OCI-LY7 (cell line): ENCODE measurements around the gene FBXL17. TPM values are rescaled to one million over a fixed set of nuclear protein-coding genes. Genes with fewer than 3 reads are reported as not detected.

Source experiments
- BruUV-seq: library from RNA; stranded (reverse); fragments of 400-500 nt; replicated peaks from 2 replicates; lab custom pipeline; 2021; lab: Mats Ljungman, UMichigan
- CTCF ChIA-PET: fragments of 300-600 bp; sonication (Branson Sonifier 250); formaldehyde crosslinking; loops from one replicate; lab custom pipeline; 2022; ENCODE audit warnings: antibody characterized with exemption; ENCODE audit not compliant: unreplicated experiment; lab: Charles Lee
- POLR2A ChIA-PET: fragments of 300-600 bp; sonication (Branson Sonifier 250); formaldehyde crosslinking; loops from one replicate; lab custom pipeline; 2022; ENCODE audit warnings: antibody characterized with exemption; lab: Charles Lee
- DNase-seq: peaks from one replicate; pipeline ENCODE4 v3.0.0-alpha.2; 2015; ENCODE audit warnings: low spot score
- H2AFZ ChIP-seq: fragments of 200-600 bp; sonication (generic), shearing (Covaris generic); 2 replicates; pipeline ENCODE4 v1.6.1; 2014; ENCODE audit warnings: mild to moderate bottlenecking, antibody characterized with exemption, low read length, moderate library complexity
- H3K27ac ChIP-seq: fragments of 200-600 bp; sonication (generic); 2 replicates; pipeline ENCODE4 v1.5.1; 2014; ENCODE audit warnings: mixed run types, low read depth, mild to moderate bottlenecking, moderate library complexity, low read length, inconsistent platforms; ENCODE audit not compliant: poor library complexity, severe bottlenecking
- H3K36me3 ChIP-seq: fragments of 200-600 bp; sonication (generic); 2 replicates; pipeline ENCODE4 v1.6.1; 2014; ENCODE audit warnings: mild to moderate bottlenecking, antibody characterized with exemption, low read length, moderate library complexity, mixed read lengths; ENCODE audit not compliant: insufficient read depth
- H3K4me1 ChIP-seq: fragments of 200-600 bp; sonication (generic); 2 replicates; pipeline ENCODE4 v1.5.1; 2014; ENCODE audit warnings: mild to moderate bottlenecking, low read length; ENCODE audit not compliant: insufficient read depth, poor library complexity, severe bottlenecking
- H3K4me2 ChIP-seq: fragments of 200-600 bp; sonication (generic); 2 replicates; pipeline ENCODE4 v1.6.1; 2014; ENCODE audit warnings: mild to moderate bottlenecking, low read length
- H3K4me3 ChIP-seq: fragments of 200-600 bp; sonication (generic); 2 replicates; pipeline ENCODE4 v1.5.1; 2014; ENCODE audit warnings: mild to moderate bottlenecking, low read depth, low read length; ENCODE audit not compliant: poor library complexity, severe bottlenecking
- H3K79me2 ChIP-seq: fragments of 200-600 bp; sonication (generic); 2 replicates; pipeline ENCODE4 v1.6.1; 2016; ENCODE audit warnings: low read depth, mild to moderate bottlenecking, low read length, moderate library complexity, mixed read lengths; ENCODE audit not compliant: insufficient read depth
- H3K9me2 ChIP-seq: fragments of 200-600 bp; sonication (generic); 2 replicates; pipeline ENCODE4 v1.6.1; 2016; ENCODE audit warnings: mild to moderate bottlenecking, low read length, mixed read lengths; ENCODE audit not compliant: insufficient read depth
- H3K9me3 ChIP-seq: fragments of 200-600 bp; sonication (generic); 2 replicates; pipeline ENCODE4 v1.6.1; 2014; ENCODE audit warnings: mild to moderate bottlenecking, mixed run types, low read length, mixed read lengths
- H4K20me1 ChIP-seq: fragments of 200-600 bp; sonication (generic); 2 replicates; pipeline ENCODE4 v1.6.1; 2014; ENCODE audit warnings: mild to moderate bottlenecking, antibody characterized with exemption, low read length, moderate library complexity, mixed read lengths; ENCODE audit not compliant: insufficient read depth
- EZH2phosphoT487 ChIP-seq: fragments of 200-600 bp; sonication (generic); IDR thresholded peaks from 2 replicates; pipeline ENCODE4 v1.6.1; 2018; ENCODE audit warnings: low read depth, borderline replicate concordance, mild to moderate bottlenecking, mixed run types, antibody characterized with exemption, low read length, moderate library complexity, mixed read lengths
- intact Hi-C: fragments of 100-400 bp; cut with micrococcal nuclease; formaldehyde crosslinking; loops from one replicate; pipeline ENCODE4 v1.10.0; 2022; ENCODE audit not compliant: unreplicated experiment
- total RNA-seq, 2 experiments: library from RNA; depleted of rRNA in 1 of 2; stranded (reverse); fragments of >200 nt in 1 of 2; shearing (Covaris generic) in 1 of 2; gene quantifications; 2 replicates each; pipeline ENCODE4 v1.2.3, GENCODE V29; 2014 to 2022
- TF ChIP-seq, protein P1 (sequence below): fragments of 200-600 bp; sonication (generic); conservative IDR thresholded peaks from 2 replicates; pipeline ENCODE4 v1.5.1; 2014; ENCODE audit warnings: mild to moderate bottlenecking, antibody characterized with exemption, low read length, moderate library complexity, mixed read lengths

Gene FBXL17
- total RNA-seq, 2 experiments from 2014 or later, result 10.2 to 21.6 TPM

DNA sequence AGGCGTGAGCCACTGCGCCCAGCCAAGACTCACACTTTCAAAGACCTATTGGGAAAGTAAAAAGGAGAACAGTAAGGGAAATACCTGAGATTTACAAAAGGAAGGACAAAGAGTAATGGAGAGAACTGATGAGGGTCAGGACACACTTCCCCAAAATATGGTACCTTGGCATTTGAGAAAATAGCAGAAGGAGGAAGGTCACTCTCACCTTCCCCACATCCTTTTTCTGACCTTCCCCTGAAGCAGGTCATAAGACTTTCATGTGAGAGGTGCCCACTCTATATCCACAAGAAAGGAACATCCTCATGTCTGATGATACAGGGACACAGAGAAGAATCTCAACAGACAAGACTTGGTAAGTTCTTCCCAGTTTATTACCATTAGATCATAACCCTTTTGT, 272.8 kb downstream of the FBXL17 start:
- intact Hi-C loops, result no loop called here
- Histone ChIP-seq H3K9me3 (no peaks in the 10 kb centered on the region), H3K4me1 (no peaks in the 10 kb centered on the region), H3K27ac (no peak overlapping the region), H3K36me3 (no peaks in the 10 kb centered on the region), H3K4me3 (no peak overlapping the region), H4K20me1 (no peaks in the 10 kb centered on the region), H2AFZ (no peak overlapping the region), H3K9me2 (no peaks in the 10 kb centered on the region), H3K4me2 (no peak overlapping the region), H3K79me2 (no peaks in the 10 kb centered on the region)
- TF ChIP-seq, protein P1, sequence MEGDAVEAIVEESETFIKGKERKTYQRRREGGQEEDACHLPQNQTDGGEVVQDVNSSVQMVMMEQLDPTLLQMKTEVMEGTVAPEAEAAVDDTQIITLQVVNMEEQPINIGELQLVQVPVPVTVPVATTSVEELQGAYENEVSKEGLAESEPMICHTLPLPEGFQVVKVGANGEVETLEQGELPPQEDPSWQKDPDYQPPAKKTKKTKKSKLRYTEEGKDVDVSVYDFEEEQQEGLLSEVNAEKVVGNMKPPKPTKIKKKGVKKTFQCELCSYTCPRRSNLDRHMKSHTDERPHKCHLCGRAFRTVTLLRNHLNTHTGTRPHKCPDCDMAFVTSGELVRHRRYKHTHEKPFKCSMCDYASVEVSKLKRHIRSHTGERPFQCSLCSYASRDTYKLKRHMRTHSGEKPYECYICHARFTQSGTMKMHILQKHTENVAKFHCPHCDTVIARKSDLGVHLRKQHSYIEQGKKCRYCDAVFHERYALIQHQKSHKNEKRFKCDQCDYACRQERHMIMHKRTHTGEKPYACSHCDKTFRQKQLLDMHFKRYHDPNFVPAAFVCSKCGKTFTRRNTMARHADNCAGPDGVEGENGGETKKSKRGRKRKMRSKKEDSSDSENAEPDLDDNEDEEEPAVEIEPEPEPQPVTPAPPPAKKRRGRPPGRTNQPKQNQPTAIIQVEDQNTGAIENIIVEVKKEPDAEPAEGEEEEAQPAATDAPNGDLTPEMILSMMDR, result no peak
- POLR2A ChIA-PET, result no interaction called here
- CTCF ChIA-PET, result no interaction called here
- no peak for DNase-seq
- no TSS peak for BruUV-seq

DNA sequence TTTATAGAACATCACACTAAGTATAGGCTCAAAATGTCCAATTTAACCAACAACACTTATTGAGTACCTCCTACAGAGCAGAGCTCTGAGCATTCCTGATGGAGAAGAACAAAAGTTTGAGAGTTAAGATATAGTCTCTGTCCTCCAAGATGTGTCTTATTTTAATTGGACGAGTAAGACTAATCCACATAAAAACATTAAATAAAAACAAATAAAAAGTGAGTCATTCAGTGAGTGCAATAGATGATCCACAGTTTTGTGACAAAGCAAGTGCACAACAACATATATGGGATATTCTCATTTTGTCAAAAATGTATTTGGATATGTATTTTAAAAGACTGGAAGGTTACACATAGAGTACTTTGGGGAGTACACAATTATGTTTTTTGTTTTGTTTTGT, 277.4 kb downstream of the FBXL17 start:
- Histone ChIP-seq H3K9me2 (no peaks in the 10 kb centered on the region), H4K20me1 (no peaks in the 10 kb centered on the region), H3K27ac (no peak overlapping the region), H2AFZ (no peak overlapping the region), H3K4me2 (no peak overlapping the region), H3K4me1 (no peaks in the 10 kb centered on the region), H3K9me3 (no peaks in the 10 kb centered on the region), H3K79me2 (no peaks in the 10 kb centered on the region), H3K36me3 (no peaks in the 10 kb centered on the region), H3K4me3 (no peak overlapping the region)
- TF ChIP-seq EZH2phosphoT487, result no peak
- TF ChIP-seq, protein P1, result no peak
- CTCF ChIA-PET, result no interaction called here
- no peak for DNase-seq
- no TSS peak for BruUV-seq
- POLR2A ChIA-PET, result no interaction called here
- intact Hi-C loops, result no loop called here

DNA sequence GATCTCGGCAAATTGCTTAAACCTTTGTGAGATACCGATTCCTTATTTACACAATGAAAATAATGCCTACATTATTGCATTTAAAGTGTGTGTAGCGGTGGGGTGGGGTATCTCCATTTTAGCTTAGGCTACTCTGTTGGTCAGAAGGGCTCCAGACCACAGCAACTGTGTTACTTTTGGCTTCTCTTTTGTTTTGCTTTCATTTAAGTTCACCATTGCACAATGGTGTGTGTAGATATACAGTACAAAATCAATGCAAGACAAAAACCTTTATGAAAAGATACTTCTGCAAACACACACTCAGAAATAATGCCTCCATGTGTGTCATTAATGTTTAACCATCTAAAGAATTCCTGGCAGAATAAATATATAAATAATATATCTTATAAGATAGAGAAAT, 279.4 kb downstream of the FBXL17 start:
- no peak overlapping the region for H2AFZ ChIP-seq
- TF ChIP-seq, protein P1, result no peak
- TF ChIP-seq EZH2phosphoT487, result no peak
- H4K20me1 ChIP-seq, result no peaks in the 10 kb centered on the region
- intact Hi-C loops, result no loop called here
- H3K4me2 ChIP-seq, result no peak overlapping the region
- H3K4me1 ChIP-seq, result no peaks in the 10 kb centered on the region
- ChIA-PET CTCF (no interaction called here), POLR2A (interaction anchor here (0.6 kb wide), 1 partner anchor 8 kb away, joined by 3 read pairs; no protein-coding TSS in a partner anchor)
- no peak overlapping the region for H3K4me3 ChIP-seq
- H3K9me3 ChIP-seq, result no peaks in the 10 kb centered on the region
- DNase-seq, result no peak
- no peaks in the 10 kb centered on the region for H3K79me2 ChIP-seq
- no peaks in the 10 kb centered on the region for H3K9me2 ChIP-seq
- BruUV-seq, result no TSS peak
- H3K27ac ChIP-seq, result no peak overlapping the region
- no peaks in the 10 kb centered on the region for H3K36me3 ChIP-seq
